ENCODE data around the gene SPOCK1. TPM values are rescaled to one million over a fixed set of nuclear protein-coding genes. Genes with fewer than 3 reads are reported as not detected.

SPOCK1 gene
- total RNA-seq, 1 experiment from 2014 or later: 9.8 TPM

DNA sequence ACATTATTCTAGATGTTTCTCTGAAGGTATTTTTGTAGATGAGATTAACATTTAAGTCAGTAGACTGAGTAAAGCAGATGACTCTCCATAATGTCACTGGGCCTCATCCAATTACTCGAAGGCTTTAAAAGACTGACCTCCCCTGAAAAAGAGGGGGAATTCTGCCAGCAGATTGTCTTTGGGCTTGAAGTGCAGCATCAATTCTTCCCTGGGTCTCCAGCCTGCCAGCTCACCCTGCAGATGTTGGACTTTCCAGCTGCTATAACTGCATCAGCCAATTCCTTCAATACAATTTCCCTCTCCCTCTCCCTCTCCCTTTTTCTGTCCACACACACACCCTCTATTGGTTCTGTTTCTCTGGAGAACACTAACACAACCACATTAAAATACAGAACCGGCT is 472.8 kb downstream of the SPOCK1 start:
- Histone ChIP-seq H4K20me1 (ENCODE audit: low read length) (no peaks in the 10 kb centered on the region), H3K9me2 (replicated peaks; ENCODE audit: low read length) (no peaks in the 10 kb centered on the region), H3K9ac (ENCODE audit: low read length) (no peak overlapping the region), H3K4me3 (ENCODE audit: low read length) (no peak overlapping the region), H3K4me1 (ENCODE audit: insufficient read depth, low read length) (no peaks in the 10 kb centered on the region), H3K27me3 (ENCODE audit: low read length) (no peaks in the 10 kb centered on the region), H3F3A (ENCODE audit: low read length, unreplicated experiment) (no peaks in the 10 kb centered on the region), H3K27ac (ENCODE audit: low read length) (no peak overlapping the region), H3K9me3 (ENCODE audit: low read length) (no peaks in the 10 kb centered on the region), H3K36me3 (ENCODE audit: low read depth, low read length) (no peaks in the 10 kb centered on the region), H3K79me2 (ENCODE audit: low read length) (no peaks in the 10 kb centered on the region), H2AFZ (ENCODE audit: low read length) (no peak overlapping the region), H3K4me2 (ENCODE audit: low read length) (no peak overlapping the region)
- ATAC-seq (no peak), DNase-seq (no peak)
- ChIA-PET POLR2A (ENCODE audit: unreplicated experiment) (no interaction called here), CTCF (no interaction called here)
- TF ChIP-seq EZH2phosphoT487 (IDR thresholded peaks at IDR 0.05; ENCODE audit: borderline replicate concordance, low read length): no peak
- TF ChIP-seq EZH2 (IDR thresholded peaks at IDR 0.05; ENCODE audit: low read length, unreplicated experiment): no peak
- TF ChIP-seq CTCF (conservative IDR thresholded peaks at IDR 0.05; ENCODE audit: low read depth, low read length): no peak
- BruUV-seq (replicated peaks): no TSS peak
- intact Hi-C loops (cut with micrococcal nuclease): no loop called here

GRCh38 chr5:137024044-137024443 is 475.1 kb downstream of the SPOCK1 start:
- Histone ChIP-seq H3K9ac (ENCODE audit: low read length) (no peak overlapping the region), H3K79me2 (ENCODE audit: low read length) (no peaks in the 10 kb centered on the region), H3K4me3 (ENCODE audit: low read length) (no peak overlapping the region), H3K9me3 (ENCODE audit: low read length) (no peaks in the 10 kb centered on the region), H3K4me2 (ENCODE audit: low read length) (no peak overlapping the region), H3K4me1 (ENCODE audit: insufficient read depth, low read length) (no peaks in the 10 kb centered on the region; the same call in 1 of the 2 replicates), H3K36me3 (ENCODE audit: low read depth, low read length) (no peaks in the 10 kb centered on the region), H4K20me1 (ENCODE audit: low read length) (no peaks in the 10 kb centered on the region), H3K27me3 (ENCODE audit: low read length) (no peaks in the 10 kb centered on the region), H3F3A (ENCODE audit: low read length, unreplicated experiment) (no peaks in the 10 kb centered on the region), H3K9me2 (replicated peaks; ENCODE audit: low read length) (no peaks in the 10 kb centered on the region), H3K27ac (ENCODE audit: low read length) (no peak overlapping the region), H2AFZ (ENCODE audit: low read length) (no peak overlapping the region)
- TF ChIP-seq EZH2phosphoT487 (IDR thresholded peaks at IDR 0.05; ENCODE audit: borderline replicate concordance, low read length) (no peak), EZH2 (IDR thresholded peaks at IDR 0.05; ENCODE audit: low read length, unreplicated experiment) (no peak), CTCF (conservative IDR thresholded peaks at IDR 0.05; ENCODE audit: low read depth, low read length) (no peak)
- BruUV-seq (replicated peaks): no TSS peak
- CTCF ChIA-PET: no interaction called here
- DNase-seq (no peak), ATAC-seq (no peak)
- POLR2A ChIA-PET (ENCODE audit: unreplicated experiment): no interaction called here
- intact Hi-C loops (cut with micrococcal nuclease): no loop called here

DNA sequence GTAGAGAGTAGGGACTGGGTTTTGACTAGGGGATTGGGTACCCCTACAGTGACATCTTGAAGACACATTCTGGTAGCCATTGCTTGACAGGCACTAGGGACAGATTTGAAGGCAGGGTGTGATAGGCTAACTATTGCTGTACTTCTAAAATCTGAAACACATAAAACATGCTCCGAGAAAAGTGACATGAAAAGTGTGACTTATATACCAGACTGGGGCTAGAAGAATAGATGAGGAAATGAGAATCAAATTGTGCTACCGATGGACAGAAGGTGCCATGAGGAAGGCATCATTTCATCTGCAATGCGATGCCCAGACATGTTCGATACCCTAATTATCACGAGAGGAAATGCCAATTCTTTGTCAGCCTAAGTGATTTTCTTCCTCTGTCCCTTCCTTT is 475.8 kb downstream of the SPOCK1 start:
- intact Hi-C loops (cut with micrococcal nuclease): no loop called here
- no peak for TF ChIP-seq CTCF (conservative IDR thresholded peaks at IDR 0.05; ENCODE audit: low read depth, low read length)
- no peak for TF ChIP-seq EZH2 (IDR thresholded peaks at IDR 0.05; ENCODE audit: low read length, unreplicated experiment)
- TF ChIP-seq EZH2phosphoT487 (IDR thresholded peaks at IDR 0.05; ENCODE audit: borderline replicate concordance, low read length): no peak
- H2AFZ ChIP-seq (ENCODE audit: low read length): no peak overlapping the region
- H3K27me3 ChIP-seq (ENCODE audit: low read length): no peaks in the 10 kb centered on the region
- no peak overlapping the region for H3K4me2 ChIP-seq (ENCODE audit: low read length)
- no peak overlapping the region for H3K27ac ChIP-seq (ENCODE audit: low read length)
- DNase-seq: no peak
- H3K79me2 ChIP-seq (ENCODE audit: low read length): no peaks in the 10 kb centered on the region
- no peak overlapping the region for H3K9ac ChIP-seq (ENCODE audit: low read length)
- no peaks in the 10 kb centered on the region; the same call in 1 of the 2 replicates for H3K4me1 ChIP-seq (ENCODE audit: insufficient read depth, low read length)
- no peaks in the 10 kb centered on the region for H3K9me3 ChIP-seq (ENCODE audit: low read length)
- BruUV-seq (replicated peaks): no TSS peak
- POLR2A ChIA-PET (ENCODE audit: unreplicated experiment): no interaction called here
- CTCF ChIA-PET: no interaction called here
- no peak overlapping the region for H3K4me3 ChIP-seq (ENCODE audit: low read length)
- H3F3A ChIP-seq (ENCODE audit: low read length, unreplicated experiment): no peaks in the 10 kb centered on the region
- no peaks in the 10 kb centered on the region for H3K9me2 ChIP-seq (replicated peaks; ENCODE audit: low read length)
- no peaks in the 10 kb centered on the region for H4K20me1 ChIP-seq (ENCODE audit: low read length)
- H3K36me3 ChIP-seq (ENCODE audit: low read depth, low read length): no peaks in the 10 kb centered on the region
- no peak for ATAC-seq
